Gastroesophageal sphincter (tissue), 4 donors: Measurements from ENCODE around the gene SMYD2. TPM values are rescaled to one million over a fixed set of nuclear protein-coding genes. Genes with fewer than 3 reads are reported as not detected.
A peak's percentile ranks its signal among the peaks of the same experiment; 100 is the strongest.

Experiments used
- ATAC-seq: fragments of 150-250 bp; one replicate; pipeline ENCODE4 v1.9.1; 2016; ENCODE audit warnings: mild to moderate bottlenecking, moderate library complexity
- H3K27ac ChIP-seq, 4 donors: fragments of 200-600 bp; sonication (generic) in 3 of 4; 1 replicate in 3 of 4; 2 replicates in 1 of 4; pipeline ENCODE4 v1.5.1; 2016 to 2019
- H3K27me3 ChIP-seq: fragments of 200-600 bp; sonication (generic); one replicate; pipeline ENCODE4 v1.5.1; 2019
- H3K36me3 ChIP-seq, 2 donors: fragments of 200-600 bp; sonication (generic); one replicate each; pipeline ENCODE4 v1.5.1; 2019; ENCODE audit warnings: control low read depth in 1 of 2
- H3K4me1 ChIP-seq, 3 donors: fragments of 200-600 bp; sonication (generic); 1 replicate in 2 of 3; 2 replicates in 1 of 3; pipeline ENCODE4 v1.5.1; 2016 to 2019; ENCODE audit warnings: control low read depth in 2 of 3
- H3K4me3 ChIP-seq, 2 donors: fragments of 200-600 bp; sonication (generic); one replicate each; pipeline ENCODE4 v1.5.1; 2019; ENCODE audit warnings: mild to moderate bottlenecking in 1 of 2, moderate library complexity in 1 of 2
- H3K9me3 ChIP-seq, 3 donors: fragments of 200-600 bp; sonication (generic); one replicate each; pipeline ENCODE4 v1.5.1; 2017 to 2019; ENCODE audit warnings: control low read depth in 2 of 3
- EP300 ChIP-seq: sonication (generic); formaldehyde crosslinking; IDR thresholded peaks from one replicate; pipeline ENCODE4 v1.6.1; 2017; ENCODE audit warnings: antibody characterized with exemption, mild to moderate bottlenecking
- POLR2A ChIP-seq, 2 donors: fragments of 450-650 bp; IDR thresholded peaks; one replicate each; pipeline ENCODE4 v1.6.1; 2017; ENCODE audit warnings: antibody characterized with exemption in 2 of 2, mild to moderate bottlenecking in 2 of 2, moderate library complexity in 1 of 2
- POLR2AphosphoS5 ChIP-seq: sonication (generic); formaldehyde crosslinking; IDR thresholded peaks from one replicate; pipeline ENCODE4 v1.6.1; 2017; ENCODE audit warnings: antibody characterized with exemption
- WGBS, 2 donors: methylation state at CpG; one replicate each; pipeline ENCODE4 v1.1.5; 2018; ENCODE audit warnings: low coverage in 1 of 2; 5-methylcytosine and 5-hydroxymethylcytosine counted together
- total RNA-seq, 4 donors: library from RNA; depleted of rRNA; stranded (reverse); fragments of >200 nt; gene quantifications; one replicate each; pipeline ENCODE4 v1.1.0, GENCODE V29; 2016
- TF ChIP-seq, protein P1 (sequence below), 4 experiments: fragments of 200-600 bp in 2 of 4; fragments of 450-650 bp in 2 of 4; sonication (generic) in 1 of 4; IDR thresholded peaks; one replicate each; pipeline ENCODE4 v1.5.1; 2017 to 2019; ENCODE audit warnings: antibody characterized with exemption in 4 of 4, mild to moderate bottlenecking in 2 of 4, moderate library complexity in 2 of 4

SMYD2 gene
- total RNA-seq, 4 donors from 2014 or later: 12.0 to 30.3 (median 20.5) TPM

- TF ChIP-seq POLR2AphosphoS5 (no peak), EP300 (no peak), POLR2A (IDR thresholded peaks at IDR 0.05) (no peak)
- TF ChIP-seq, protein P1, sequence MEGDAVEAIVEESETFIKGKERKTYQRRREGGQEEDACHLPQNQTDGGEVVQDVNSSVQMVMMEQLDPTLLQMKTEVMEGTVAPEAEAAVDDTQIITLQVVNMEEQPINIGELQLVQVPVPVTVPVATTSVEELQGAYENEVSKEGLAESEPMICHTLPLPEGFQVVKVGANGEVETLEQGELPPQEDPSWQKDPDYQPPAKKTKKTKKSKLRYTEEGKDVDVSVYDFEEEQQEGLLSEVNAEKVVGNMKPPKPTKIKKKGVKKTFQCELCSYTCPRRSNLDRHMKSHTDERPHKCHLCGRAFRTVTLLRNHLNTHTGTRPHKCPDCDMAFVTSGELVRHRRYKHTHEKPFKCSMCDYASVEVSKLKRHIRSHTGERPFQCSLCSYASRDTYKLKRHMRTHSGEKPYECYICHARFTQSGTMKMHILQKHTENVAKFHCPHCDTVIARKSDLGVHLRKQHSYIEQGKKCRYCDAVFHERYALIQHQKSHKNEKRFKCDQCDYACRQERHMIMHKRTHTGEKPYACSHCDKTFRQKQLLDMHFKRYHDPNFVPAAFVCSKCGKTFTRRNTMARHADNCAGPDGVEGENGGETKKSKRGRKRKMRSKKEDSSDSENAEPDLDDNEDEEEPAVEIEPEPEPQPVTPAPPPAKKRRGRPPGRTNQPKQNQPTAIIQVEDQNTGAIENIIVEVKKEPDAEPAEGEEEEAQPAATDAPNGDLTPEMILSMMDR (IDR thresholded peaks at IDR 0.05): no peak
- no peaks in the 10 kb centered on the region for H3K27me3 ChIP-seq
- H3K4me3 ChIP-seq: no peak overlapping the region
- H3K9me3 ChIP-seq: no peaks in the 10 kb centered on the region
- 68 to 100% methylated on average over 2 to 3 of the region's 3 CpGs for WGBS, 2 donors
- H3K27ac ChIP-seq: no peak overlapping the region
- peaks cover 0 to 8% (median 0%) of the 10 kb centered on the region in 3 donors for H3K4me1 ChIP-seq
- ATAC-seq: no peak
- peaks cover 0 to 72% of the 10 kb centered on the region in 2 donors for H3K36me3 ChIP-seq
Observed at GRCh38 chr1:214370615-214371014, 89.7 kb downstream of the SMYD2 start.

DNA sequence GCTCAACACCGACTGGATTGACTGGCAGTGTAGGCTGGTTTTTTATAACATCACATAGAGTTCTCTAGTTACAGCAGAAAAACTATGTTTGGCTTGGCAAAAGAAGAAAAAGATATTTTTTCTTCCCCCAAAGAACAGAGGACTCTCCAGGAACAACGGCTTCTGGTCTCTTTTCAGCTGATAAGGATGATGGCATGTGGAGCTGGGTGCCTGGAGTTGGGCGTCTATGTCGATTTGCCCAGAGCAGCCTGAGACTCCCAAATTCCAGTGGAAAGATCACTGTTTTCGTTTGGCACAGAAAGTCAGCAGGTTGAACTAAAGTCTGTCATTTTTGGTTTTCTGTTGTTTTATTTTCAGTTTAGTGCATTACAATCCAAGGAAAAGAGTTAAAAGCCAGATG lies 91.1 kb downstream of the SMYD2 start:
- Histone ChIP-seq H3K27me3 (no peaks in the 10 kb centered on the region), H3K4me3 (no peak overlapping the region), H3K36me3 (peaks cover 0 to 71% of the 10 kb centered on the region in 2 donors), H3K9me3 (no peaks in the 10 kb centered on the region), H3K4me1 (peaks cover 0 to 8% (median 0%) of the 10 kb centered on the region in 3 donors), H3K27ac (no peak overlapping the region)
- 41 to 58% methylated on average over 5 of the region's 5 CpGs for WGBS, 2 donors
- no peak for TF ChIP-seq POLR2A (IDR thresholded peaks at IDR 0.05)
- no peak for TF ChIP-seq EP300
- TF ChIP-seq POLR2AphosphoS5: no peak
- TF ChIP-seq, protein P1 (IDR thresholded peaks at IDR 0.05): no peak
- ATAC-seq: no peak

DNA sequence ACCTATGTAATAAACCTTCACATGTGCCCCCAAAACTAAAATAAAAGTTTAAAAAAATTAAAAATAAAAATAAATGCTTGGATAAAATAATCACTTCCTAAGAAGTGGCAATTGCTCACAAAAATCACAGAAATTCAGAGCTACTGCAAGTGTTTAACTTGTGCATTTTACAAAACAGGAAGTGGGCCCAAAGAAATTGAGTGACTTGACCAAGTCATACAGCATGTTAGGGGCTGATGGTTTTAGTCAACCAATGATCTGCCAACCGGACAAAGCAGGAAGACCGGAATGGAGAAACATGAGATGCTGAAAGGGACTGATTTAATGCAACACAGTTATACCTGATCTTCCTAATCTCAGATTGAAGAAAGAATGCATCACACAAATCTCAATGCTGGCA lies 96.5 kb downstream of the SMYD2 start:
- peaks cover 0 to 27% (median 5%) of the 10 kb centered on the region in 3 donors for H3K4me1 ChIP-seq
- no peak for ATAC-seq
- H3K9me3 ChIP-seq: no peaks in the 10 kb centered on the region
- 82 to 100% methylated on average over 2 of the region's 2 CpGs for WGBS, 2 donors
- H3K27ac ChIP-seq: peak overlapping the region in 2 of 4 donors; percentile 49
- no peaks in the 10 kb centered on the region for H3K27me3 ChIP-seq
- peaks cover 0 to 56% of the 10 kb centered on the region in 2 donors for H3K36me3 ChIP-seq
- no peak for TF ChIP-seq POLR2AphosphoS5
- TF ChIP-seq, protein P1 (IDR thresholded peaks at IDR 0.05): no peak
- H3K4me3 ChIP-seq: no peak overlapping the region

GRCh38 chr1:214377886-214378285 lies 96.9 kb downstream of the SMYD2 start:
- peaks cover 0 to 27% (median 5%) of the 10 kb centered on the region in 3 donors for H3K4me1 ChIP-seq
- WGBS, 2 donors: 67 to 68% methylated on average over 6 to 8 of the region's 9 CpGs
- H3K4me3 ChIP-seq: no peak overlapping the region
- no peaks in the 10 kb centered on the region for H3K27me3 ChIP-seq
- no peak for ATAC-seq
- no peak for TF ChIP-seq POLR2AphosphoS5
- TF ChIP-seq, protein P1 (IDR thresholded peaks at IDR 0.05): no peak
- no peak for TF ChIP-seq EP300
- H3K9me3 ChIP-seq: no peaks in the 10 kb centered on the region
- peak overlapping the region in 2 of 4 donors; percentile 49 for H3K27ac ChIP-seq
- H3K36me3 ChIP-seq: peaks cover 0 to 57% of the 10 kb centered on the region in 2 donors

- TF ChIP-seq EP300: no peak
- no peak for TF ChIP-seq POLR2A (IDR thresholded peaks at IDR 0.05)
- no peak for TF ChIP-seq POLR2AphosphoS5
- TF ChIP-seq, protein P1 (IDR thresholded peaks at IDR 0.05): no peak
- 88 to 91% methylated on average over 5 of the region's 8 CpGs for WGBS, 2 donors
- ATAC-seq: no peak
- H3K27me3 ChIP-seq: no peaks in the 10 kb centered on the region
- no peaks in the 10 kb centered on the region for H3K9me3 ChIP-seq
- peaks cover 0 to 60% of the 10 kb centered on the region in 2 donors for H3K36me3 ChIP-seq
- H3K4me1 ChIP-seq: peaks cover 0 to 27% (median 5%) of the 10 kb centered on the region in 3 donors
- H3K4me3 ChIP-seq: no peak overlapping the region
- peak overlapping the region in 2 of 4 donors; percentile 49 to 74 for H3K27ac ChIP-seq
Observed at GRCh38 chr1:214378492-214378891, 97.5 kb downstream of the SMYD2 start.
